NCI-H446 (cell line): Measurements from ENCODE around the gene EEIG1.

Experiments
- DNase-seq, 2 experiments: peaks; one replicate each; lab custom pipeline; 2025; lab: John Stamatoyannopoulos, UW

EEIG1 gene

GRCh38 chr9:128001151-128001778 is 20.5 kb upstream of the EEIG1 start:
- DNase-seq: no peak

GRCh38 chr9:127999461-127999860 is 18.7 kb upstream of the EEIG1 start:
- DNase-seq: no peak

- no peak for DNase-seq
Observed at GRCh38 chr9:127993721-127994120, 12.9 kb upstream of the EEIG1 start.

GRCh38 chr9:127991757-127992274 is 11.0 kb upstream of the EEIG1 start:
- no peak for DNase-seq

- DNase-seq: no peak
Observed at GRCh38 chr9:127991017-127991756, 10.4 kb upstream of the EEIG1 start.

GRCh38 chr9:127990554-127990953 is 9.8 kb upstream of the EEIG1 start:
- no peak for DNase-seq

GRCh38 chr9:127989094-127989493 is 8.3 kb upstream of the EEIG1 start:
- DNase-seq: no peak

GRCh38 chr9:127987103-127987614 is 6.4 kb upstream of the EEIG1 start:
- no peak for DNase-seq

GRCh38 chr9:127985011-127985410 is 4.2 kb upstream of the EEIG1 start:
- no peak for DNase-seq

GRCh38 chr9:127983847-127984289 is 3.1 kb upstream of the EEIG1 start:
- DNase-seq: no peak

GRCh38 chr9:127982912-127983311 is 2.1 kb upstream of the EEIG1 start:
- no peak for DNase-seq

- DNase-seq: no peak
Observed at GRCh38 chr9:127981559-127982121, 851 bp upstream of the EEIG1 start.

- no peak for DNase-seq
Observed at GRCh38 chr9:127980060-127980705, 606 bp downstream of the EEIG1 start.

- peak in 1 of 2 experiments; percentile 22 for DNase-seq
Observed at GRCh38 chr9:127979333-127980059, 1.3 kb downstream of the EEIG1 start.

GRCh38 chr9:127979015-127979332 is 1.8 kb downstream of the EEIG1 start:
- no peak for DNase-seq

- no peak for DNase-seq
Observed at GRCh38 chr9:127977884-127978647, 2.7 kb downstream of the EEIG1 start.

- no peak for DNase-seq
Observed at GRCh38 chr9:127977009-127977883, 3.5 kb downstream of the EEIG1 start.

GRCh38 chr9:127976498-127976897 is 4.3 kb downstream of the EEIG1 start:
- DNase-seq: no peak

GRCh38 chr9:127975376-127976315 is 5.1 kb downstream of the EEIG1 start:
- no peak for DNase-seq
